ENCODE data around the gene MCM5. TPM values are rescaled to one million over a fixed set of nuclear protein-coding genes. Genes with fewer than 3 reads are reported as not detected.

Gene MCM5
- total RNA-seq (2022; extraction: Qiagen RNA extraction), result 62.7 to 104 TPM (median 87.7 TPM) in 5 replicates

GRCh38 chr22:35399678-35400500 lies at the start of gene MCM5:
Gene MCM5 (plus strand): TSS chr22:35400140. CDS start chr22:35400439, 299 bp downstream.

GRCh38 chr22:35380537-35381423 lies 19.2 kb upstream of the MCM5 start, which contains the start of gene HMOX1:
Gene HMOX1 (plus strand): TSS chr22:35381096. CDS start chr22:35381174, 78 bp downstream.

Other genes starting within 250 kb of the MCM5 start
- gene HMGXB4, start 142.6 kb upstream of the MCM5 start, total RNA-seq (2022; extraction: Qiagen RNA extraction), result 8.8 to 13.0 TPM (median 12.0 TPM) in 5 replicates
- gene TOM1, start 100.2 kb upstream of the MCM5 start, total RNA-seq (2022; extraction: Qiagen RNA extraction), result 11.2 to 14.0 TPM (median 12.6 TPM) in 5 replicates
- gene HMOX1, start 19.0 kb upstream of the MCM5 start, total RNA-seq (2022; extraction: Qiagen RNA extraction), result 411 to 593 TPM (median 417 TPM) in 5 replicates
- gene RASD2, start 140.7 kb downstream of the MCM5 start, total RNA-seq (2022; extraction: Qiagen RNA extraction), result 0.63 to 0.78 TPM (median 0.67 TPM) in 5 replicates
- gene MB, start 217.2 kb downstream of the MCM5 start, total RNA-seq (2022; extraction: Qiagen RNA extraction), result 5.6 to 8.5 TPM (median 7.5 TPM) in 5 replicates
- gene APOL6, start 248.3 kb downstream of the MCM5 start, total RNA-seq (2022; extraction: Qiagen RNA extraction), result 1.3 to 1.6 TPM (median 1.4 TPM) in 5 replicates

Measured in A549 treated with Mapracorat at 1 μM for 4 hours (cell line).